Measurements from ENCODE around the gene PCNP.
"Not testable (repeated sequence)": the region's sequence is repeated elsewhere in the genome, so short reads cannot be mapped to it uniquely, and the experiment has no call there.

PCNP gene

GRCh38 chr3:101567528-101568317, 6.3 kb upstream of the PCNP start:
- peak; percentile 11 to 40 for DNase-seq (ENCODE audit: low read depth in 2 of 2)

GRCh38 chr3:101571028-101571895, 2.7 kb upstream of the PCNP start:
- DNase-seq (ENCODE audit: low read depth in 2 of 2) = no peak

- peak in 1 of 2 donors; percentile 17 for DNase-seq (ENCODE audit: low read depth in 2 of 2)
Measured at GRCh38 chr3:101574388-101575112, 570 bp downstream of the PCNP start.

GRCh38 chr3:101577286-101577685, 3.3 kb downstream of the PCNP start:
- no peak for DNase-seq (ENCODE audit: low read depth in 2 of 2)

GRCh38 chr3:101588616-101589015, 14.6 kb downstream of the PCNP start:
- DNase-seq (ENCODE audit: low read depth in 2 of 2) = no peak

- DNase-seq (ENCODE audit: low read depth in 2 of 2) = no peak
Measured at GRCh38 chr3:101591071-101591470, 17.1 kb downstream of the PCNP start.

GRCh38 chr3:101602731-101603130, 28.8 kb downstream of the PCNP start:
- DNase-seq (ENCODE audit: low read depth in 2 of 2) = no peak

GRCh38 chr3:101603184-101603583, 29.2 kb downstream of the PCNP start:
- no peak for DNase-seq (ENCODE audit: low read depth in 2 of 2)

GRCh38 chr3:101605398-101605797, 31.4 kb downstream of the PCNP start:
- DNase-seq (ENCODE audit: low read depth in 2 of 2) = not testable (repeated sequence)

GRCh38 chr3:101611023-101611422, 37.0 kb downstream of the PCNP start:
- no peak for DNase-seq (ENCODE audit: low read depth in 2 of 2)

- not testable (repeated sequence) for DNase-seq (ENCODE audit: low read depth in 2 of 2)
Measured at GRCh38 chr3:101613014-101613413, 39.0 kb downstream of the PCNP start.

GRCh38 chr3:101615525-101615924, 41.5 kb downstream of the PCNP start:
- no peak for DNase-seq (ENCODE audit: low read depth in 2 of 2)

GRCh38 chr3:101617478-101617877, 43.5 kb downstream of the PCNP start:
- DNase-seq (ENCODE audit: low read depth in 2 of 2) = no peak

- DNase-seq (ENCODE audit: low read depth in 2 of 2) = no peak
Measured at GRCh38 chr3:101618726-101619125, 44.7 kb downstream of the PCNP start.

GRCh38 chr3:101619734-101620133, 45.8 kb downstream of the PCNP start:
- DNase-seq (ENCODE audit: low read depth in 2 of 2) = no peak

GRCh38 chr3:101623656-101624055, 49.7 kb downstream of the PCNP start:
- no peak for DNase-seq (ENCODE audit: low read depth in 2 of 2)

- no peak for DNase-seq (ENCODE audit: low read depth in 2 of 2)
Measured at GRCh38 chr3:101624857-101625256, 50.9 kb downstream of the PCNP start.

GRCh38 chr3:101625879-101626278, 51.9 kb downstream of the PCNP start:
- no peak for DNase-seq (ENCODE audit: low read depth in 2 of 2)

GRCh38 chr3:101629219-101629618, 55.2 kb downstream of the PCNP start:
- no peak for DNase-seq (ENCODE audit: low read depth in 2 of 2)

GRCh38 chr3:101631098-101631796, 57.3 kb downstream of the PCNP start:
- DNase-seq (ENCODE audit: low read depth in 2 of 2) = no peak

GRCh38 chr3:101631959-101632358, 58.0 kb downstream of the PCNP start:
- DNase-seq (ENCODE audit: low read depth in 2 of 2) = not testable (repeated sequence)

- DNase-seq (ENCODE audit: low read depth in 2 of 2) = no peak
Measured at GRCh38 chr3:101632586-101632985, 58.6 kb downstream of the PCNP start.

All from stimulated activated CD8-positive, alpha-beta memory T cell treated with anti-CD3 and anti-CD28 coated beads, Interleukin-7, amount 100 ng/mL, for 4 hours (primary cell).